ENCODE data around the gene NME9.

Gene NME9

GRCh38 chr3:138289260-138289659 lies 40.4 kb downstream of the NME9 start:
- no peak for TF ChIP-seq CTCF (IDR thresholded peaks at IDR 0.05; ENCODE audit: insufficient read depth, low read length)
- TF ChIP-seq SPI1 (IDR thresholded peaks at IDR 0.05; ENCODE audit: borderline replicate concordance, low read depth) = no peak
- TF ChIP-seq POLR2AphosphoS5 (IDR thresholded peaks at IDR 0.05; ENCODE audit: low read depth) = no peak
- no peak for TF ChIP-seq REST (IDR thresholded peaks at IDR 0.05; ENCODE audit: insufficient replicate concordance, low read depth)
- TF ChIP-seq GABPA (IDR thresholded peaks at IDR 0.05; ENCODE audit: low read depth) = no peak

GRCh38 chr3:138284957-138285477 lies 44.6 kb downstream of the NME9 start:
- Histone ChIP-seq H3K27me3 (ENCODE audit: insufficient read depth, poor library complexity, severe bottlenecking) (no peaks in the 10 kb centered on the region), H3K4me3 (replicated peaks; ENCODE audit: insufficient read depth, low read length) (no peak overlapping the region), H3K27ac (replicated peaks) (no peak overlapping the region)
- TF ChIP-seq GABPA (IDR thresholded peaks at IDR 0.05; ENCODE audit: low read depth) = no peak
- no peak for TF ChIP-seq SPI1 (IDR thresholded peaks at IDR 0.05; ENCODE audit: borderline replicate concordance, low read depth)
- TF ChIP-seq CTCF (IDR thresholded peaks at IDR 0.05; ENCODE audit: insufficient read depth, low read length) = no peak
- TF ChIP-seq POLR2AphosphoS5 (IDR thresholded peaks at IDR 0.05; ENCODE audit: low read depth) = no peak
- no peak for TF ChIP-seq REST (IDR thresholded peaks at IDR 0.05; ENCODE audit: insufficient replicate concordance, low read depth)
- DNase-seq (ENCODE audit: low read depth in 1 of 2, low spot score in 1 of 2) = no peak

More at GRCh38 chr3:138289260-138289659, 40.4 kb downstream of the NME9 start:
- H3K27me3 ChIP-seq (ENCODE audit: insufficient read depth, poor library complexity, severe bottlenecking) = no peaks in the 10 kb centered on the region
- H3K4me3 ChIP-seq (replicated peaks; ENCODE audit: insufficient read depth, low read length) = no peak overlapping the region
- H3K27ac ChIP-seq (replicated peaks) = no peak overlapping the region
- no peak for DNase-seq (ENCODE audit: low read depth in 1 of 2, low spot score in 1 of 2)

GRCh38 chr3:138284079-138284478 lies 45.6 kb downstream of the NME9 start:
- H3K4me3 ChIP-seq (replicated peaks; ENCODE audit: insufficient read depth, low read length) = no peak overlapping the region
- no peak overlapping the region for H3K27ac ChIP-seq (replicated peaks)
- no peak for TF ChIP-seq SPI1 (IDR thresholded peaks at IDR 0.05; ENCODE audit: borderline replicate concordance, low read depth)
- TF ChIP-seq POLR2AphosphoS5 (IDR thresholded peaks at IDR 0.05; ENCODE audit: low read depth) = no peak
- no peak for DNase-seq (ENCODE audit: low read depth in 1 of 2, low spot score in 1 of 2)
- H3K27me3 ChIP-seq (ENCODE audit: insufficient read depth, poor library complexity, severe bottlenecking) = no peaks in the 10 kb centered on the region

GRCh38 chr3:138282836-138283235 lies 46.8 kb downstream of the NME9 start:
- Histone ChIP-seq H3K27ac (replicated peaks) (no peak overlapping the region), H3K27me3 (ENCODE audit: insufficient read depth, poor library complexity, severe bottlenecking) (no peaks in the 10 kb centered on the region), H3K4me3 (replicated peaks; ENCODE audit: insufficient read depth, low read length) (no peak overlapping the region)
- no peak for TF ChIP-seq SPI1 (IDR thresholded peaks at IDR 0.05; ENCODE audit: borderline replicate concordance, low read depth)
- TF ChIP-seq GABPA (IDR thresholded peaks at IDR 0.05; ENCODE audit: low read depth) = no peak
- TF ChIP-seq POLR2AphosphoS5 (IDR thresholded peaks at IDR 0.05; ENCODE audit: low read depth) = no peak
- no peak for TF ChIP-seq REST (IDR thresholded peaks at IDR 0.05; ENCODE audit: insufficient replicate concordance, low read depth)
- no peak for TF ChIP-seq CTCF (IDR thresholded peaks at IDR 0.05; ENCODE audit: insufficient read depth, low read length)
- DNase-seq (ENCODE audit: low read depth in 1 of 2, low spot score in 1 of 2) = no peak

Data from HL-60 (cell line).